HCT116 (cell line): ENCODE results near the gene CACNA1C. TPM values are rescaled to one million over a fixed set of nuclear protein-coding genes. Genes with fewer than 3 reads are reported as not detected.

Experiments used
- ATAC-seq: fragments of 200-7000 bp; cut with Tn5 transposase; 2 replicates; pipeline ENCODE4 v1.9.1; 2020; ENCODE audit warnings: mild to moderate bottlenecking, moderate library complexity
- BruUV-seq: library from RNA; stranded (reverse); fragments of 400-500 nt; replicated peaks from 2 replicates; lab custom pipeline; 2021; lab: Mats Ljungman, UMichigan
- CTCF ChIA-PET: fragments of 300-600 bp; sonication (Branson Sonifier 250); formaldehyde crosslinking; loops from one replicate; lab custom pipeline; 2021; ENCODE audit warnings: antibody characterized with exemption; lab: Charles Lee
- POLR2A ChIA-PET: fragments of 300-600, 350-600 bp; sonication (Branson Sonifier 250); formaldehyde crosslinking; loops from one replicate; lab custom pipeline; 2021; ENCODE audit warnings: antibody characterized with exemption; lab: Charles Lee
- RAD21 ChIA-PET, 2 experiments: fragments of 300-600 bp; sonication (Branson Sonifier 250); formaldehyde crosslinking; loops; one replicate each; lab custom pipeline; 2023; ENCODE audit warnings: low total read pairs in 2 of 2; ENCODE audit not compliant: uncharacterized antibody in 2 of 2, unreplicated experiment in 2 of 2, low non-redundant PET in 1 of 2; lab: Charles Lee
- DNase-seq: peaks from one replicate; pipeline ENCODE4 v3.0.0-alpha.2; 2010; ENCODE audit warnings: low read depth, low spot score
- H2AFZ ChIP-seq: fragments of 200-600 bp; shearing (Covaris generic), sonication (generic); 2 replicates; pipeline ENCODE4 v1.6.1; 2017; ENCODE audit warnings: low read depth, mixed run types, mixed read lengths, antibody characterized with exemption, low read length; ENCODE audit not compliant: poor library complexity, severe bottlenecking
- H3K27ac ChIP-seq: 2 replicates; pipeline ENCODE4 v1.5.1; 2012; ENCODE audit warnings: low read depth, low read length
- H3K27me3 ChIP-seq: fragments of 200-600 bp; sonication (generic); 2 replicates; pipeline ENCODE4 v1.6.1; 2016; ENCODE audit warnings: mixed run types, low read length, mixed read lengths; ENCODE audit not compliant: insufficient read depth
- H3K36me3 ChIP-seq, 2 experiments: fragments of 200-500 bp in 1 of 2; fragments of 200-600 bp in 1 of 2; sonication (Bioruptor generic) in 1 of 2; sonication (generic) in 1 of 2; 2 replicates each; pipeline versions ENCODE4 v1.5.1 to v1.6.1; 2014 to 2016; ENCODE audit warnings: low read length in 2 of 2, inconsistent platforms in 1 of 2, mixed read lengths in 1 of 2, mixed run types in 1 of 2; ENCODE audit not compliant: insufficient read depth in 2 of 2, control insufficient read depth in 1 of 2
- H3K4me1 ChIP-seq, 2 experiments: fragments of 200-600 bp in 1 of 2; sonication (generic) in 1 of 2; 2 replicates each; pipeline versions ENCODE4 v1.5.1 to v1.6.1; 2012 to 2017; ENCODE audit warnings: low read length in 2 of 2, inconsistent platforms in 1 of 2, mild to moderate bottlenecking in 1 of 2, mixed read lengths in 1 of 2, mixed run types in 1 of 2, moderate library complexity in 1 of 2; ENCODE audit not compliant: insufficient read depth in 2 of 2, control insufficient read depth in 1 of 2
- H3K4me2 ChIP-seq: fragments of 200-600 bp; sonication (generic); 2 replicates; pipeline ENCODE4 v1.6.1; 2017; ENCODE audit warnings: mixed run types, low read length, mixed read lengths
- H3K4me3 ChIP-seq, 2 experiments: fragments of 200-600 bp in 1 of 2; sonication (generic) in 1 of 2; replicated peaks in 1 of 2; 2 replicates each; pipeline ENCODE4 v1.5.1; 2011 to 2016; ENCODE audit warnings: low read length in 2 of 2, control low read depth in 1 of 2, low read depth in 1 of 2, mild to moderate bottlenecking in 1 of 2, mixed read lengths in 1 of 2, mixed run types in 1 of 2
- H3K79me2 ChIP-seq: fragments of 200-600 bp; sonication (generic); 2 replicates; pipeline ENCODE4 v1.6.1; 2017; ENCODE audit warnings: mild to moderate bottlenecking, mixed run types, low read length, moderate library complexity, mixed read lengths; ENCODE audit not compliant: insufficient read depth
- H3K9ac ChIP-seq: fragments of 200-600 bp; sonication (generic); 2 replicates; pipeline ENCODE4 v1.6.1; 2016; ENCODE audit warnings: low read length, mixed read lengths
- H3K9me2 ChIP-seq: fragments of 200-600 bp; sonication (generic), shearing (Covaris generic); 2 replicates; pipeline ENCODE4 v1.6.1; 2017; ENCODE audit warnings: mixed run types, mild to moderate bottlenecking, moderate library complexity; ENCODE audit not compliant: insufficient read depth
- H3K9me3 ChIP-seq, 2 experiments: fragments of 200-500 bp in 1 of 2; fragments of 200-600 bp in 1 of 2; sonication (Bioruptor generic) in 1 of 2; sonication (generic) in 1 of 2; 2 replicates each; pipeline ENCODE4 v1.6.1; 2014 to 2017; ENCODE audit warnings: low read length in 2 of 2, mixed read lengths in 2 of 2, inconsistent platforms in 1 of 2, low read depth in 1 of 2, mild to moderate bottlenecking in 1 of 2, mixed run types in 1 of 2, moderate library complexity in 1 of 2; ENCODE audit not compliant: control insufficient read depth in 1 of 2, insufficient read depth in 1 of 2
- H4K20me1 ChIP-seq: fragments of 200-600 bp; sonication (generic), shearing (Covaris generic); 2 replicates; pipeline ENCODE4 v1.6.1; 2017; ENCODE audit warnings: mixed run types, mild to moderate bottlenecking, moderate library complexity; ENCODE audit not compliant: insufficient read depth
- CBX3 ChIP-seq: IDR thresholded peaks from 2 replicates; pipeline ENCODE4 v1.6.1; 2012; ENCODE audit warnings: low read depth
- CEBPB ChIP-seq: IDR thresholded peaks from 2 replicates; pipeline ENCODE4 v1.6.1; 2012; ENCODE audit warnings: low read depth
- EGR1 ChIP-seq: IDR thresholded peaks from 2 replicates; pipeline ENCODE4 v1.6.1; 2012; ENCODE audit warnings: low read depth
- ELF1 ChIP-seq: IDR thresholded peaks from 2 replicates; pipeline ENCODE4 v1.6.1; 2012; ENCODE audit warnings: low read depth, borderline replicate concordance
- EZH2 ChIP-seq: fragments of 200-600 bp; sonication (generic); IDR thresholded peaks from 2 replicates; pipeline ENCODE4 v1.6.1; 2017; ENCODE audit warnings: antibody characterized with exemption, mixed run types
- EZH2phosphoT487 ChIP-seq: fragments of 200-600 bp; IDR thresholded peaks from 2 replicates; pipeline ENCODE4 v1.6.1; 2018; ENCODE audit warnings: antibody characterized with exemption, borderline replicate concordance
- FOSL1 ChIP-seq: IDR thresholded peaks from 2 replicates; pipeline ENCODE4 v1.6.1; 2012; ENCODE audit warnings: low read depth
- JUND ChIP-seq: IDR thresholded peaks from 2 replicates; pipeline ENCODE4 v1.6.1; 2012
- POLR2A ChIP-seq: IDR thresholded peaks from 2 replicates; pipeline ENCODE4 v1.7.0; 2011; ENCODE audit warnings: borderline replicate concordance; ENCODE audit not compliant: insufficient read depth, insufficient read length; ENCODE audit errors: extremely low read depth
- POLR2AphosphoS5 ChIP-seq: IDR thresholded peaks from 2 replicates; pipeline ENCODE4 v1.6.1; 2011; ENCODE audit warnings: mild to moderate bottlenecking, low read depth, low read length, moderate library complexity
- SP1 ChIP-seq: IDR thresholded peaks from 2 replicates; pipeline ENCODE4 v1.6.1; 2012; ENCODE audit warnings: low read depth
- SRF ChIP-seq: IDR thresholded peaks from 2 replicates; pipeline ENCODE4 v1.6.1; 2012; ENCODE audit warnings: low read depth
- TCF7L2 ChIP-seq: IDR thresholded peaks from 2 replicates; pipeline ENCODE4 v1.7.0; 2011; ENCODE audit warnings: borderline replicate concordance, inconsistent platforms; ENCODE audit not compliant: insufficient read depth, insufficient read length; ENCODE audit errors: extremely low read depth
- YY1 ChIP-seq: IDR thresholded peaks from 2 replicates; pipeline ENCODE4 v1.6.1; 2011; ENCODE audit warnings: low read length, low read depth, moderate library complexity, mild to moderate bottlenecking; ENCODE audit not compliant: insufficient replicate concordance; ENCODE audit errors: extremely low read depth
- ZFX ChIP-seq: fragments of 450-650 bp; IDR thresholded peaks from 2 replicates; pipeline ENCODE4 v1.6.1; 2017
- ZNF274 ChIP-seq: fragments of 200-500 bp; sonication (Bioruptor generic); IDR thresholded peaks from 2 replicates; pipeline ENCODE4 v1.6.1; 2014; ENCODE audit warnings: mild to moderate bottlenecking, low read depth, low read length, inconsistent platforms
- intact Hi-C: fragments of 100-400 bp; cut with micrococcal nuclease; formaldehyde crosslinking; loops from 2 replicates; pipeline ENCODE4 v1.10.0; 2022
- total RNA-seq: library from RNA; stranded (reverse); gene quantifications from one replicate; pipeline ENCODE4 v1.2.1, GENCODE V29; 2021; ENCODE audit not compliant: unreplicated experiment
- TF ChIP-seq, protein P1 (sequence below): IDR thresholded peaks from 2 replicates; pipeline ENCODE4 v1.6.1; 2011; ENCODE audit warnings: mild to moderate bottlenecking, low read length, moderate library complexity; ENCODE audit not compliant: insufficient replicate concordance; ENCODE audit errors: extremely low read depth
- TF ChIP-seq, protein P2 (sequence below), 3 experiments: fragments of 200-600 bp in 1 of 3; sonication (generic) in 1 of 3; IDR thresholded peaks in 2 of 3; conservative IDR thresholded peaks in 1 of 3; 2 replicates each; pipeline ENCODE4 v1.5.1; 2012 to 2017; ENCODE audit warnings: low read depth in 2 of 3, low read length in 2 of 3, antibody characterized with exemption in 1 of 3, borderline replicate concordance in 1 of 3, control low read depth in 1 of 3, mild to moderate bottlenecking in 1 of 3, mixed read lengths in 1 of 3, mixed run types in 1 of 3, moderate library complexity in 1 of 3; ENCODE audit not compliant: insufficient read depth in 1 of 3
- TF ChIP-seq, protein P3 (sequence below): IDR thresholded peaks from 2 replicates; pipeline ENCODE4 v1.6.1; 2012; ENCODE audit warnings: low read depth
- TF ChIP-seq, protein P4 (sequence below): IDR thresholded peaks from 2 replicates; pipeline ENCODE4 v1.6.1; 2012

Gene CACNA1C
- total RNA-seq, 1 experiment from 2014 or later = 0.05 TPM

DNA sequence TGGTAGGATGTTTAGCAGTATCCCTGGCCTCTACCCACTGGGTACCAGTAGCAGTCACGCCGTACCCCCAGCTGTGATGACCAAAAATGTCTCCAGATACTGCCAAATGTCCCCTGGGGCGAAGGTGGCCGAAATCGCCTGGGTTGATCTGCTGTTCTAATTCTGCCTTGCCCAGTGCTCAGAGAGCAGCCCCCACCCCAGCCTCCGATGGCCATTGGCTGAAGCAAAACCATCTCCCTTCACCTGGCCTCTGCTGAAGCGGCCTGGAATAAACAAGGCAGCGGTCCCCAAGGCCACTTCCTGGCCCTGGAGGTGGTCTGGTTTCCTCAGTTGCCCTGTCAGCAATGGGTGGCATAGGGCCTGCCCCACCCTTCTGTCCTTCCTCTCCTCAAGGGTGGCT lies 298.4 kb downstream of the CACNA1C start:
- no peak overlapping the region for H3K9ac ChIP-seq
- H3K36me3 ChIP-seq = no peaks in the 10 kb centered on the region
- H3K4me3 ChIP-seq = no peak overlapping the region
- CTCF ChIA-PET = no interaction called here
- H3K27me3 ChIP-seq = no peaks in the 10 kb centered on the region; the same call in 1 of the 2 replicates
- H3K4me1 ChIP-seq = no peaks in the 10 kb centered on the region
- no peak overlapping the region for H2AFZ ChIP-seq
- H3K4me2 ChIP-seq = no peak overlapping the region
- TF ChIP-seq, protein P1, sequence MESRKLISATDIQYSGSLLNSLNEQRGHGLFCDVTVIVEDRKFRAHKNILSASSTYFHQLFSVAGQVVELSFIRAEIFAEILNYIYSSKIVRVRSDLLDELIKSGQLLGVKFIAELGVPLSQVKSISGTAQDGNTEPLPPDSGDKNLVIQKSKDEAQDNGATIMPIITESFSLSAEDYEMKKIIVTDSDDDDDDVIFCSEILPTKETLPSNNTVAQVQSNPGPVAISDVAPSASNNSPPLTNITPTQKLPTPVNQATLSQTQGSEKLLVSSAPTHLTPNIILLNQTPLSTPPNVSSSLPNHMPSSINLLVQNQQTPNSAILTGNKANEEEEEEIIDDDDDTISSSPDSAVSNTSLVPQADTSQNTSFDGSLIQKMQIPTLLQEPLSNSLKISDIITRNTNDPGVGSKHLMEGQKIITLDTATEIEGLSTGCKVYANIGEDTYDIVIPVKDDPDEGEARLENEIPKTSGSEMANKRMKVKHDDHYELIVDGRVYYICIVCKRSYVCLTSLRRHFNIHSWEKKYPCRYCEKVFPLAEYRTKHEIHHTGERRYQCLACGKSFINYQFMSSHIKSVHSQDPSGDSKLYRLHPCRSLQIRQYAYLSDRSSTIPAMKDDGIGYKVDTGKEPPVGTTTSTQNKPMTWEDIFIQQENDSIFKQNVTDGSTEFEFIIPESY = no peak
- TF ChIP-seq, protein P2, sequence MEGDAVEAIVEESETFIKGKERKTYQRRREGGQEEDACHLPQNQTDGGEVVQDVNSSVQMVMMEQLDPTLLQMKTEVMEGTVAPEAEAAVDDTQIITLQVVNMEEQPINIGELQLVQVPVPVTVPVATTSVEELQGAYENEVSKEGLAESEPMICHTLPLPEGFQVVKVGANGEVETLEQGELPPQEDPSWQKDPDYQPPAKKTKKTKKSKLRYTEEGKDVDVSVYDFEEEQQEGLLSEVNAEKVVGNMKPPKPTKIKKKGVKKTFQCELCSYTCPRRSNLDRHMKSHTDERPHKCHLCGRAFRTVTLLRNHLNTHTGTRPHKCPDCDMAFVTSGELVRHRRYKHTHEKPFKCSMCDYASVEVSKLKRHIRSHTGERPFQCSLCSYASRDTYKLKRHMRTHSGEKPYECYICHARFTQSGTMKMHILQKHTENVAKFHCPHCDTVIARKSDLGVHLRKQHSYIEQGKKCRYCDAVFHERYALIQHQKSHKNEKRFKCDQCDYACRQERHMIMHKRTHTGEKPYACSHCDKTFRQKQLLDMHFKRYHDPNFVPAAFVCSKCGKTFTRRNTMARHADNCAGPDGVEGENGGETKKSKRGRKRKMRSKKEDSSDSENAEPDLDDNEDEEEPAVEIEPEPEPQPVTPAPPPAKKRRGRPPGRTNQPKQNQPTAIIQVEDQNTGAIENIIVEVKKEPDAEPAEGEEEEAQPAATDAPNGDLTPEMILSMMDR (IDR thresholded peaks at IDR 0.05 in 2 of 3, conservative IDR thresholded peaks at IDR 0.05 in 1 of 3; ENCODE audit: borderline replicate concordance in 1 of 3, insufficient read depth in 1 of 3, low read depth in 2 of 3, low read length in 2 of 3) = no peak
- TF ChIP-seq JUND = no peak
- TF ChIP-seq EZH2 = no peak
- no peak for TF ChIP-seq CBX3
- TF ChIP-seq, protein P3, sequence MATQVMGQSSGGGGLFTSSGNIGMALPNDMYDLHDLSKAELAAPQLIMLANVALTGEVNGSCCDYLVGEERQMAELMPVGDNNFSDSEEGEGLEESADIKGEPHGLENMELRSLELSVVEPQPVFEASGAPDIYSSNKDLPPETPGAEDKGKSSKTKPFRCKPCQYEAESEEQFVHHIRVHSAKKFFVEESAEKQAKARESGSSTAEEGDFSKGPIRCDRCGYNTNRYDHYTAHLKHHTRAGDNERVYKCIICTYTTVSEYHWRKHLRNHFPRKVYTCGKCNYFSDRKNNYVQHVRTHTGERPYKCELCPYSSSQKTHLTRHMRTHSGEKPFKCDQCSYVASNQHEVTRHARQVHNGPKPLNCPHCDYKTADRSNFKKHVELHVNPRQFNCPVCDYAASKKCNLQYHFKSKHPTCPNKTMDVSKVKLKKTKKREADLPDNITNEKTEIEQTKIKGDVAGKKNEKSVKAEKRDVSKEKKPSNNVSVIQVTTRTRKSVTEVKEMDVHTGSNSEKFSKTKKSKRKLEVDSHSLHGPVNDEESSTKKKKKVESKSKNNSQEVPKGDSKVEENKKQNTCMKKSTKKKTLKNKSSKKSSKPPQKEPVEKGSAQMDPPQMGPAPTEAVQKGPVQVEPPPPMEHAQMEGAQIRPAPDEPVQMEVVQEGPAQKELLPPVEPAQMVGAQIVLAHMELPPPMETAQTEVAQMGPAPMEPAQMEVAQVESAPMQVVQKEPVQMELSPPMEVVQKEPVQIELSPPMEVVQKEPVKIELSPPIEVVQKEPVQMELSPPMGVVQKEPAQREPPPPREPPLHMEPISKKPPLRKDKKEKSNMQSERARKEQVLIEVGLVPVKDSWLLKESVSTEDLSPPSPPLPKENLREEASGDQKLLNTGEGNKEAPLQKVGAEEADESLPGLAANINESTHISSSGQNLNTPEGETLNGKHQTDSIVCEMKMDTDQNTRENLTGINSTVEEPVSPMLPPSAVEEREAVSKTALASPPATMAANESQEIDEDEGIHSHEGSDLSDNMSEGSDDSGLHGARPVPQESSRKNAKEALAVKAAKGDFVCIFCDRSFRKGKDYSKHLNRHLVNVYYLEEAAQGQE = no peak
- no peak for TF ChIP-seq FOSL1
- TF ChIP-seq POLR2A = no peak
- TF ChIP-seq POLR2AphosphoS5 = no peak
- no peak for TF ChIP-seq EGR1
- TF ChIP-seq YY1 = no peak
- TF ChIP-seq ZNF274 = no peak
- TF ChIP-seq TCF7L2 = no peak
- TF ChIP-seq SRF = no peak
- TF ChIP-seq CEBPB = no peak
- no peak for TF ChIP-seq ELF1
- no peak for TF ChIP-seq ZFX
- TF ChIP-seq EZH2phosphoT487 = no peak
- no peak for TF ChIP-seq SP1
- TF ChIP-seq, protein P4, sequence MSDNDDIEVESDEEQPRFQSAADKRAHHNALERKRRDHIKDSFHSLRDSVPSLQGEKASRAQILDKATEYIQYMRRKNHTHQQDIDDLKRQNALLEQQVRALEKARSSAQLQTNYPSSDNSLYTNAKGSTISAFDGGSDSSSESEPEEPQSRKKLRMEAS = no peak
- TF ChIP-seq, all 23 proteins: peak for 0
- H3K9me3 ChIP-seq = no peaks in the 10 kb centered on the region
- no peak for DNase-seq
- ATAC-seq = no peak
- intact Hi-C loops = no loop called here
- H4K20me1 ChIP-seq = no peaks in the 10 kb centered on the region
- H3K27ac ChIP-seq = no peak overlapping the region
- ChIA-PET POLR2A (no interaction called here), RAD21 (no interaction called here)
- H3K9me2 ChIP-seq = no peaks in the 10 kb centered on the region
- no peaks in the 10 kb centered on the region for H3K79me2 ChIP-seq
- BruUV-seq = no TSS peak
